A549 (cell line): Measurements from ENCODE around the gene AHR. TPM values are rescaled to one million over a fixed set of nuclear protein-coding genes. Genes with fewer than 3 reads are reported as not detected.
A peak's percentile ranks its signal among the peaks of the same experiment; 100 is the strongest.

Experiments
- ATAC-seq, 2 experiments: fragments of 200-7000 bp in 1 of 2; fragments of >200 bp in 1 of 2; cut with Nextera tagmentation in 1 of 2; cut with Tn5 transposase in 1 of 2; 3 replicates each; pipeline versions ENCODE4 v1.8.0 to v1.9.1; 2018 to 2020; ENCODE audit warnings: mild to moderate bottlenecking in 1 of 2, moderate library complexity in 1 of 2
- CTCF ChIA-PET: fragments of 300-600 bp; sonication (Branson Sonifier 250); formaldehyde crosslinking; extraction: SDS; loops from one replicate; lab custom pipeline; 2021; ENCODE audit warnings: antibody characterized with exemption, inconsistent platforms; lab: Yijun Ruan, JAX
- POLR2A ChIA-PET: fragments of 350-600 bp; formaldehyde crosslinking; extraction: SDS; loops from one replicate; lab custom pipeline; 2021; ENCODE audit warnings: antibody characterized with exemption, inconsistent platforms; lab: Yijun Ruan, JAX
- DNase-seq, 2 experiments: peaks; one replicate each; pipeline versions ENCODE4 v3.0.0 to v3.0.0-alpha.2; 2011 to 2016; ENCODE audit warnings: low read depth in 1 of 2, low spot score in 1 of 2
- FAIRE-seq: peaks from 2 replicates; lab custom pipeline; 2011; peaks lifted over from hg19 to GRCh38; lab: Jason Lieb, UNC
- H3K27ac ChIP-seq, 2 experiments: fragments of >200 bp; sonication (Bioruptor Twin); formaldehyde crosslinking; 3 replicates each; pipeline ENCODE4 v1.5.1; 2016 to 2017
- H3K4me1 ChIP-seq: fragments of >200 bp; sonication (Bioruptor Twin); formaldehyde crosslinking; 3 replicates; pipeline ENCODE4 v1.6.1; 2016
- H3K4me2 ChIP-seq: fragments of >200 bp; sonication (Bioruptor Twin); formaldehyde crosslinking; 3 replicates; pipeline ENCODE4 v1.6.1; 2016
- H3K4me3 ChIP-seq: fragments of >200 bp; sonication (Bioruptor Twin); formaldehyde crosslinking; 3 replicates; pipeline ENCODE4 v1.5.1; 2016
- H3K9me3 ChIP-seq: fragments of >200 bp; sonication (Bioruptor Twin); formaldehyde crosslinking; 3 replicates; pipeline ENCODE4 v1.6.1; 2016
- BCL3 ChIP-seq: fragments of >200 bp; sonication (Bioruptor Twin); formaldehyde crosslinking; IDR thresholded peaks from 3 replicates; pipeline ENCODE4 v1.6.1; 2016
- CBX2 ChIP-seq: fragments of 200-600 bp; sonication (generic); IDR thresholded peaks from 2 replicates; pipeline ENCODE4 v1.6.1; 2016; ENCODE audit warnings: low read depth, mild to moderate bottlenecking, borderline replicate concordance
- CEBPB ChIP-seq, 2 experiments: fragments of >200 bp in 1 of 2; sonication (Bioruptor Twin) in 1 of 2; formaldehyde crosslinking in 1 of 2; IDR thresholded peaks; 2 replicates each; pipeline ENCODE4 v1.6.1; 2012 to 2016
- CHD2 ChIP-seq: fragments of 150-350 bp; IDR thresholded peaks from 2 replicates; pipeline ENCODE4 v1.6.1; 2014; ENCODE audit warnings: low read length; ENCODE audit not compliant: partially characterized antibody
- EHF ChIP-seq: fragments of 250-450 bp; sonication (Bioruptor Pico); IDR thresholded peaks from 2 replicates; pipeline ENCODE4 v1.5.0; 2020; ENCODE audit warnings: mild to moderate bottlenecking
- EP300 ChIP-seq, 2 experiments: fragments of >200 bp; sonication (Bioruptor Twin); formaldehyde crosslinking; IDR thresholded peaks; 2 replicates in 1 of 2; 3 replicates in 1 of 2; pipeline ENCODE4 v1.6.1; 2016 to 2017
- ESRRA ChIP-seq: fragments of 150-350 bp; IDR thresholded peaks from 2 replicates; pipeline ENCODE4 v1.6.1; 2014; ENCODE audit warnings: mild to moderate bottlenecking, low read length, borderline replicate concordance
- FOSL2 ChIP-seq, 2 experiments: fragments of 450-650 bp in 1 of 2; fragments of >200 bp in 1 of 2; sonication (Bioruptor Twin) in 1 of 2; formaldehyde crosslinking; IDR thresholded peaks; 2 replicates each; pipeline versions ENCODE4 v1.5.0 to v1.6.1; 2016 to 2020; ENCODE audit warnings: mild to moderate bottlenecking in 1 of 2, moderate library complexity in 1 of 2
- FOXS1 ChIP-seq: fragments of 250-450 bp; sonication (Bioruptor Pico); IDR thresholded peaks from 2 replicates; pipeline ENCODE4 v1.5.0; 2020; ENCODE audit warnings: mild to moderate bottlenecking, moderate library complexity
- GATA3 ChIP-seq: IDR thresholded peaks from 2 replicates; pipeline ENCODE4 v1.6.1; 2012; ENCODE audit warnings: borderline replicate concordance
- HOXB13 ChIP-seq: fragments of 250-450 bp; sonication (Bioruptor Pico); IDR thresholded peaks from 2 replicates; pipeline ENCODE4 v1.5.0; 2020; ENCODE audit warnings: low read depth, mild to moderate bottlenecking, moderate library complexity
- HOXB5 ChIP-seq: fragments of 250-450 bp; sonication (Bioruptor Pico); IDR thresholded peaks from 2 replicates; pipeline ENCODE4 v1.5.0; 2020; ENCODE audit warnings: mild to moderate bottlenecking, moderate library complexity
- JUN ChIP-seq, 2 experiments: fragments of >200 bp; sonication (Bioruptor Twin); formaldehyde crosslinking; IDR thresholded peaks; 2 replicates in 1 of 2; 3 replicates in 1 of 2; pipeline ENCODE4 v1.6.1; 2016 to 2017
- JUNB ChIP-seq: fragments of >200 bp; sonication (Bioruptor Twin); formaldehyde crosslinking; IDR thresholded peaks from 2 replicates; pipeline ENCODE4 v1.6.1; 2016
- KDM1A ChIP-seq: fragments of 200-600 bp; sonication (generic); IDR thresholded peaks from 2 replicates; pipeline ENCODE4 v1.6.1; 2016; ENCODE audit warnings: low read depth, mild to moderate bottlenecking
- POLR2AphosphoS2 ChIP-seq: conservative IDR thresholded peaks from 2 replicates; pipeline ENCODE4 v1.6.1; 2012; ENCODE audit warnings: low read length, improper control_type of control experiment, inconsistent platforms
- RAD21 ChIP-seq, 2 experiments: fragments of >200 bp in 1 of 2; sonication (Bioruptor Twin) in 1 of 2; formaldehyde crosslinking in 1 of 2; IDR thresholded peaks in 1 of 2; conservative IDR thresholded peaks in 1 of 2; 2 replicates in 1 of 2; 3 replicates in 1 of 2; pipeline ENCODE4 v1.6.1; 2012 to 2018; ENCODE audit warnings: inconsistent platforms in 1 of 2
- RCOR1 ChIP-seq: fragments of 150-350 bp; IDR thresholded peaks from 2 replicates; pipeline ENCODE4 v1.6.1; 2014; ENCODE audit warnings: antibody characterized with exemption, low read length, low read depth
- SMC3 ChIP-seq: fragments of >200 bp; sonication (Bioruptor Twin); formaldehyde crosslinking; IDR thresholded peaks from 3 replicates; pipeline ENCODE4 v1.6.1; 2018; ENCODE audit warnings: inconsistent platforms
- TP53 ChIP-seq: fragments of 250-450 bp; sonication (Bioruptor Pico); IDR thresholded peaks from 2 replicates; pipeline ENCODE4 v1.5.0; 2021; ENCODE audit warnings: mild to moderate bottlenecking, moderate library complexity
- ZC3H11A ChIP-seq: fragments of 450-650 bp; IDR thresholded peaks from 2 replicates; pipeline ENCODE4 v1.6.1; 2014; ENCODE audit warnings: antibody characterized with exemption, mild to moderate bottlenecking
- WGBS: methylation state at CpG from one replicate; pipeline ENCODE4 v1.1.6; 2017; ENCODE audit errors: missing lambda C conversion rate; 5-methylcytosine and 5-hydroxymethylcytosine counted together
- polyA plus RNA-seq, 4 experiments: library from polyadenylated mRNA; depleted of rRNA in 3 of 4; stranded (reverse); fragments of >200 nt; fragmentation: RNase III in 1 of 4; extraction: RNeasy Plus Mini Kit Qiagen cat#74134 plus additional on column Dnase treatment in 1 of 4; gene quantifications; 2 replicates in 3 of 4; 3 replicates in 1 of 4; pipeline ENCODE4 v1.2.3, GENCODE V29; 2011 to 2017

Gene AHR
- polyA plus RNA-seq, 2 of the 4 experiments (the other 2 are of a cell fraction) = 9.1 to 14.3 TPM

- peak; percentile 76 to 77 for ATAC-seq
- ChIA-PET CTCF (interaction anchor here (1.1 kb wide), 1 partner anchor 12 kb away, joined by 4 read pairs; no protein-coding TSS in a partner anchor), POLR2A (no interaction called here)
- DNase-seq = peak; percentile 26 to 79
- Histone ChIP-seq H3K4me3 (no peak overlapping the region), H3K4me2 (peak overlapping the region; percentile 64), H3K4me1 (peaks cover 91% of the 10 kb centered on the region), H3K27ac (peak overlapping the region; percentile 8 to 79; a peak in 5 of 6 replicates), H3K9me3 (no peaks in the 10 kb centered on the region)
- peak in 1 of 2 experiments; percentile 40; a peak in 2 of 5 replicates for TF ChIP-seq EP300 (IDR thresholded peaks at IDR 0.05)
- no peak for TF ChIP-seq CEBPB (IDR thresholded peaks at IDR 0.05)
- no peak for TF ChIP-seq FOXS1 (CRISPR knock-in tag)
- 0 out of 3 replicates have a peak, but pooled peaks have one; percentile 65 for TF ChIP-seq BCL3
- no peak for TF ChIP-seq ESRRA
- no peak for TF ChIP-seq HOXB13 (CRISPR knock-in tag)
- TF ChIP-seq CBX2 = no peak
- TF ChIP-seq RAD21 (conservative IDR thresholded peaks at IDR 0.05 in 1 of 2, IDR thresholded peaks at IDR 0.05 in 1 of 2) = peak; percentile 16 to 50; a peak in 3 of 5 replicates
- no peak for TF ChIP-seq RCOR1
- TF ChIP-seq JUNB = peak; percentile 87
- TF ChIP-seq EHF (CRISPR knock-in tag) = no peak
- no peak for TF ChIP-seq KDM1A
- TF ChIP-seq ZC3H11A = no peak
- TF ChIP-seq CHD2 = no peak
- peak; percentile 82; the same call in 1 of the 2 replicates for TF ChIP-seq GATA3
- TF ChIP-seq JUN (IDR thresholded peaks at IDR 0.05) = peak in 1 of 2 experiments; percentile 58; a peak in 2 of 5 replicates
- no peak for TF ChIP-seq HOXB5 (CRISPR knock-in tag)
- TF ChIP-seq FOSL2 (IDR thresholded peaks at IDR 0.05) = peak; percentile 85
- peak; percentile 91 for TF ChIP-seq FOSL2 (CRISPR knock-in tag; IDR thresholded peaks at IDR 0.05)
- peak; percentile 44; the same call in 1 of the 3 replicates for TF ChIP-seq SMC3
- FAIRE-seq = peak; percentile 83
Observed at GRCh38 chr7:17304926-17305325, 6.5 kb downstream of the AHR start.

GRCh38 chr7:17305387-17306171, 7.1 kb downstream of the AHR start:
- FAIRE-seq = no peak
- TF ChIP-seq EP300 (IDR thresholded peaks at IDR 0.05) = 0 out of 5 replicates have a peak, but pooled peaks of 1 of the 2 experiments have one; percentile 26
- TF ChIP-seq BCL3 = no peak
- CTCF ChIA-PET = interaction anchor here (1.0 to 1.1 kb wide), 2 partner anchors 11 to 12 kb away, joined by 3 to 4 read pairs; no protein-coding TSS in a partner anchor
- WGBS = 73% methylated on average over 6 of the region's 6 CpGs
- Histone ChIP-seq H3K4me2 (peak overlapping the region; percentile 64), H3K4me3 (no peak overlapping the region), H3K27ac (peak overlapping the region; percentile 42 to 79; a peak in 5 of 6 replicates), H3K4me1 (peaks cover 89% of the 10 kb centered on the region), H3K9me3 (no peaks in the 10 kb centered on the region)
- no peak for DNase-seq
- ATAC-seq = peak; percentile 7 to 39; a peak in 3 of 6 replicates
- POLR2A ChIA-PET = no interaction called here

- ATAC-seq (peak; percentile 33 to 35; a peak in 4 of 6 replicates), FAIRE-seq (peak; percentile 54), DNase-seq (no peak)
- Histone ChIP-seq H3K27ac (peak overlapping the region in 1 of 2 experiments; percentile 33; a peak in 2 of 6 replicates), H3K4me2 (peak overlapping the region; percentile 64), H3K4me3 (no peak overlapping the region), H3K4me1 (peaks cover 76% of the 10 kb centered on the region), H3K9me3 (no peaks in the 10 kb centered on the region)
- 15% methylated on average over 1 of the region's 1 CpG for WGBS
- ChIA-PET CTCF (no interaction called here), POLR2A (interaction anchor here (1.1 kb wide), 1 partner anchor 8 kb away, joined by 5 read pairs; the partner anchor contains the start of gene AHR)
- TF ChIP-seq FOXS1 (CRISPR knock-in tag) (no peak), RCOR1 (no peak), TP53 (CRISPR knock-in tag) (no peak), SMC3 (no peak), POLR2AphosphoS2 (no peak), KDM1A (no peak)
Observed at GRCh38 chr7:17307000-17307399, 8.5 kb downstream of the AHR start.
